Activated T-helper 2 cell treated with anti-CD3 and anti-CD28 coated beads, Interferon-gamma antibody, Interleukin-2, Interleukin-4, amounts not matched to agents 10 μg/mL and 5 μg/mL and 100 μg/mL, durations not matched to agents 14 hours and 24 hours and 36 hours (primary cell): Measurements from ENCODE around the gene PAPPA2. TPM values are rescaled to one million over a fixed set of nuclear protein-coding genes. Genes with fewer than 3 reads are reported as not detected.

Experiments
- DNase-seq: peaks from one replicate; pipeline ENCODE4 v3.0.0; 2021; ENCODE audit warnings: low spot score
- H3K27ac Mint-ChIP-seq: one replicate; pipeline ENCODE4 v1.8.0; 2021; ENCODE audit warnings: mixed read lengths
- H3K27me3 Mint-ChIP-seq: one replicate; pipeline ENCODE4 v1.8.0; 2021; ENCODE audit warnings: low read depth, mixed read lengths
- H3K36me3 Mint-ChIP-seq: one replicate; pipeline ENCODE4 v1.8.0; 2021; ENCODE audit warnings: low read depth, mixed read lengths
- H3K4me1 Mint-ChIP-seq: one replicate; pipeline ENCODE4 v1.8.0; 2021; ENCODE audit warnings: low read depth, mixed read lengths
- H3K4me3 Mint-ChIP-seq: one replicate; pipeline ENCODE4 v1.8.0; 2021; ENCODE audit warnings: low read depth, mild to moderate bottlenecking, moderate library complexity, mixed read lengths
- H3K9me3 Mint-ChIP-seq: one replicate; pipeline ENCODE4 v1.8.0; 2021; ENCODE audit warnings: mixed read lengths
- intact Hi-C: fragments of 100-400 bp; cut with micrococcal nuclease; formaldehyde crosslinking; loops from one replicate; pipeline ENCODE4 v1.15.1; 2023
- total RNA-seq: library from RNA; stranded (reverse); gene quantifications from 2 replicates; pipeline ENCODE4 v1.2.3, GENCODE V29; 2022

The PAPPA2 gene
- total RNA-seq, 1 donor from 2014 or later: 0.05 TPM

GRCh38 chr1:176783309-176783708, 320.3 kb downstream of the PAPPA2 start:
- intact Hi-C loops: no loop called here
- Mint-ChIP-seq H3K4me3 (no peak overlapping the region), H3K27me3 (no peaks in the 10 kb centered on the region), H3K36me3 (no peaks in the 10 kb centered on the region), H3K27ac (no peak overlapping the region), H3K4me1 (no peaks in the 10 kb centered on the region), H3K9me3 (no peaks in the 10 kb centered on the region)
- no peak for DNase-seq

GRCh38 chr1:176785056-176785455, 322.1 kb downstream of the PAPPA2 start:
- no peaks in the 10 kb centered on the region for H3K27me3 Mint-ChIP-seq
- H3K4me3 Mint-ChIP-seq: no peak overlapping the region
- no peak for DNase-seq
- H3K9me3 Mint-ChIP-seq: no peaks in the 10 kb centered on the region
- intact Hi-C loops: no loop called here
- no peaks in the 10 kb centered on the region for H3K4me1 Mint-ChIP-seq
- no peaks in the 10 kb centered on the region for H3K36me3 Mint-ChIP-seq
- no peak overlapping the region for H3K27ac Mint-ChIP-seq

DNA sequence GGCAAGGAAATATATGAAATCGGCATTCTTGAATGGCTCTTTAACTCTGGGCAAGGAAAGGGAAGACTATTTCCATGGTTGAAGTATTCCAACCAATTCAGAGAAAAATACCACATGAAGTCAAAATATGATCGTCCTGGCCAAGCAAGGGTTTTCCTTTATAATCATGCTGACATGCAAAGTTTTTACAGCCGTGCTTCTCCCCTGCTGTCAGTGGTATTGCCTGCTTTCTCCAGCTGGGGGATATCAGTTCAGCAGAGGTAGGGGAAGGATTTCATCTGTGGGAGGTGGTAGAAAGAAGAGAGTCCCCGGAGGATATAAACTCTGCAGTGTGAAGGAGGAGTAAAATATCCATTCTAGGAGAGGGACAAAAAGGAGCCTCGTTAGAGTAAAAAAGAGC, 322.8 kb downstream of the PAPPA2 start:
- no peak overlapping the region for H3K4me3 Mint-ChIP-seq

DNA sequence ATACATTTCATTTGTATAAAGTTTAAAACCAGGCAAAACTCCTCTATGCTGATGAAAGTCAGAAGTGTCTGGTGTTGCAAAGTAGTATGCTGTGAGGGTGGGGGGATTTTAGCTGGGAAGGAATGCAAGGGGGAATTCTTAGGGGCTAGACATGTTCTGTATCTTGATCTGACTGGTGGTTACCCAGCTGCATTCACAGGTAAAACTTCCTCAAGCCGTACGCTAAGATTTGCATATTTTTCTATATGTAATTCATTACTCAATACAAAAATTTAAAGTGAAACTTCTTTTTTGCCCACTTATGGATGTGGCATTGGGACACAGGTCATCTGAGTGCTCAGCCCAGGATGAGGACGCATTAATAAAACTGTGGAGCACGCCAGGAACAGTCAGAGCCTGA, 323.3 kb downstream of the PAPPA2 start:
- intact Hi-C loops: no loop called here
- Mint-ChIP-seq H3K27ac (no peak overlapping the region), H3K4me3 (no peak overlapping the region), H3K9me3 (no peaks in the 10 kb centered on the region), H3K27me3 (no peaks in the 10 kb centered on the region), H3K36me3 (no peaks in the 10 kb centered on the region), H3K4me1 (no peaks in the 10 kb centered on the region)
- DNase-seq: no peak

More for the DNA sequence above, 322.8 kb downstream of the PAPPA2 start:
- H3K9me3 Mint-ChIP-seq: no peaks in the 10 kb centered on the region
- no peaks in the 10 kb centered on the region for H3K27me3 Mint-ChIP-seq
- no peak for DNase-seq
- H3K36me3 Mint-ChIP-seq: no peaks in the 10 kb centered on the region
- intact Hi-C loops: no loop called here
- no peak overlapping the region for H3K27ac Mint-ChIP-seq
- H3K4me1 Mint-ChIP-seq: no peaks in the 10 kb centered on the region

- Mint-ChIP-seq H3K9me3 (no peaks in the 10 kb centered on the region), H3K36me3 (no peaks in the 10 kb centered on the region), H3K4me3 (no peak overlapping the region), H3K27me3 (no peaks in the 10 kb centered on the region), H3K27ac (no peak overlapping the region), H3K4me1 (no peaks in the 10 kb centered on the region)
- no peak for DNase-seq
- intact Hi-C loops: no loop called here
Measured at GRCh38 chr1:176789571-176790090, 326.7 kb downstream of the PAPPA2 start.

DNA sequence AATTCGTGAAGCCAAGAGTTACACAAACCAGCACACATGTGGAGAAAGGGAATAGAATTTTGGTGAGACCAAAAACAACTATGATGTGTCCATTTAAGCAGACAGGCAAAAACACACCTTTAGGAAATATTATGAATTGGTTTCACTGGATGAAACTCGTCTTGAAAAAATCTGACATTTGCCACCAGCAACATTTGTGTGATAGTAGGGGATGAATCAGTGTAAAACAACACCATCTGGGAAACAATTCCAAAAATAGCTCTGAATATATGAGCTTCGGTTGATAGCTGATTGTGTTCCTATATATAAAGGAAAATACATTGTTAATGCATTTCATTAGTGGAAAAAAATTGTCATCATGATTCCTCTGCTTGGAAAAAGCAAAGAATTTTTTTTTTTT, 327.8 kb downstream of the PAPPA2 start:
- no peaks in the 10 kb centered on the region for H3K4me1 Mint-ChIP-seq
- H3K9me3 Mint-ChIP-seq: no peaks in the 10 kb centered on the region
- H3K36me3 Mint-ChIP-seq: no peaks in the 10 kb centered on the region
- DNase-seq: no peak
- H3K27me3 Mint-ChIP-seq: no peaks in the 10 kb centered on the region
- no peak overlapping the region for H3K4me3 Mint-ChIP-seq
- intact Hi-C loops: no loop called here
- H3K27ac Mint-ChIP-seq: no peak overlapping the region

DNA sequence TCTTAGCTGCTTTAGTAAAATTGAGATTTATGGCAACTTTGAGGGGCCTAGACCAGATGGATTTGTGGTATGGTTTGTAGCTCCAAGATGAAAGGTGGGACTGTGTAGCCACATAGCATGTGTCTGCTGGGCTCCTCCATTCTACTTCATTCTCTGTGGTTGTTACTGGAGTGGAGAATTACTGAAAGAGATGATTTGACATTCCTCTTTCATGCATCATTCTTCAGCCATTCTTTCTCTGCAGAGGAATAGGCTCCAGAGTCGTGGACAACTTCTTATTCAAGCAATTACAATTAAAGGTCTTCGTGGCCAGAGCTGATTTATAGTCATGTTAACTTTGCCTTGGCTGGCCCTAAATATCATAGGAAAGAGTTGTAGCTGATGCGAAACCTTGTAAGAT, 328.9 kb downstream of the PAPPA2 start:
- H3K4me1 Mint-ChIP-seq: no peaks in the 10 kb centered on the region
- no peak overlapping the region for H3K27ac Mint-ChIP-seq
- H3K36me3 Mint-ChIP-seq: no peaks in the 10 kb centered on the region
- intact Hi-C loops: no loop called here
- no peaks in the 10 kb centered on the region for H3K9me3 Mint-ChIP-seq
- DNase-seq: no peak
- no peak overlapping the region for H3K4me3 Mint-ChIP-seq
- H3K27me3 Mint-ChIP-seq: no peaks in the 10 kb centered on the region

DNA sequence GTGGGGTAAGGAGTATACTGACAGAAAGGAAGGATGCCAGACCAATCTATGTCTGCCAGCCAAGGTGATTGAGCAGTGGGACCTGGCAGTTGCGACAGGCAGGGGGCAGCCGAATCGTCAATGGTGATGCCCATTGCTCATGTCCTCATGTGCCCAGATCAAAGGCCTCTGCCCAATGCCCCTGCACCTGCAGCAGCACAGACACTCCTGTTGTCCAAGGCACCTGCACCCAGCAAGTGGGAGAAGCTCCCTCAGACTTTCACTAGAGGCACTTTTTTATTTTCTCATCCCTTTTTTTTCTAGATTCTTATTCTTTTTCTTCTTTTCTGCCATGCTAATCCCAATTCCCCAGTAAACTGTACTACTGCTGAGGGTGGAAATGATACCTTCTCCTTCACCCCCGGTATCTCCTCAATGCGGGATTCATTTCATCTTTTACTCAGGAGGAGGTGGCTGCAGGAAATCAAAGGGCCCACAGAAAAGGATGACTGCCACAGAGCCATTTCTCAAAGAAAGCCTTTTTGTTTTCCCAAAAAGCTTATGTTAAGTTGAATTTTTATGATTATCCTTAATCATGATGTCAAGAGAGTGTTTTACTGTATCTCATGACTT, 332.0 kb downstream of the PAPPA2 start:
- Mint-ChIP-seq H3K36me3 (no peaks in the 10 kb centered on the region), H3K27me3 (no peaks in the 10 kb centered on the region), H3K27ac (no peak overlapping the region), H3K9me3 (no peaks in the 10 kb centered on the region), H3K4me3 (no peak overlapping the region), H3K4me1 (no peaks in the 10 kb centered on the region)
- DNase-seq: no peak
- intact Hi-C loops: no loop called here

DNA sequence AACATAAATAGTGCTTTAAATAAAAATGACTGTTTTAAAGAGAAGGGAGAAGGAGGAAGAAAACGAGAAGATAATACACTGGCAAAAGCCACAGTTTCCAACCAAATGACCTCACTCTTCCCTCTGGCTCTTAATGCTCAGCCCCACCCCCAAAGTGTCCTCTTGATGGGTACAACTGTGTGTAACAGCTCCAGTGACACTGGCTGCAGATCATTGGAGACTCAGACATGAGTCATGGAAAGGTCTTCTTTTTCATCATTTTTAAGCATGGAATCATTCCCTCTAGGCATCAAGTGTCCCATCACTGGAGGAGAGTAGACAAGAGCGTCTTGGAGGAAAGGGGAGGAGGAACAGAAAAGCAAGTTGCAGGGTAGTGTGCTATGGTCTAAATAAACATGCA, 333.0 kb downstream of the PAPPA2 start:
- Mint-ChIP-seq H3K4me1 (no peaks in the 10 kb centered on the region), H3K36me3 (no peaks in the 10 kb centered on the region)
- intact Hi-C loops: no loop called here

DNA sequence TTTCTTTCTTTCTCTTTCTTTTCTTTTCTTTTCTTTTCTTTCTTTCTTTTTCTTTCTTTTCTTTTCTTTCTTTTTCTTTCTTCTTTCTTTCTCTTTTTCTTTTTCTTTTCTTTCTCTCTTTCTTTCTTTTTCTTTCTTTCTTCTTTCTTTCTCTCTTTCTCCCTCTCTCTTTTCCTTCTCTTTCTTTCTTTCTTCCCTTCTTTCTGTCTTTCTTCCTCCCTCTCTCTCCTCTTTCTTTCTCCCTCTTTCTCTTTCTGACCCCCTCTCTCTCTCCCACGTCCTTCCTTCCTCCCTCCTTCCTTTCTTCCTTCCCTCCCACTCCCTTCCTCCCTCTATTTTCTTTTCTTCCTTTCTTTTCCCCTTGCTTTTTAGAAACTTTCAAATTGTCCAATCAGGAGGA, 333.6 kb downstream of the PAPPA2 start:
- Mint-ChIP-seq H3K4me1 (no peaks in the 10 kb centered on the region), H3K27ac (no peak overlapping the region), H3K36me3 (no peaks in the 10 kb centered on the region), H3K9me3 (no peaks in the 10 kb centered on the region), H3K4me3 (no peak overlapping the region), H3K27me3 (no peaks in the 10 kb centered on the region)
- DNase-seq: no peak
- intact Hi-C loops: no loop called here

More for the DNA sequence above, 333.0 kb downstream of the PAPPA2 start:
- no peak overlapping the region for H3K4me3 Mint-ChIP-seq
- no peak for DNase-seq
- H3K27ac Mint-ChIP-seq: no peak overlapping the region
- no peaks in the 10 kb centered on the region for H3K9me3 Mint-ChIP-seq
- no peaks in the 10 kb centered on the region for H3K27me3 Mint-ChIP-seq

- no peak for DNase-seq
- intact Hi-C loops: no loop called here
- Mint-ChIP-seq H3K27me3 (no peaks in the 10 kb centered on the region), H3K4me3 (no peak overlapping the region), H3K9me3 (no peaks in the 10 kb centered on the region), H3K4me1 (no peaks in the 10 kb centered on the region), H3K36me3 (no peaks in the 10 kb centered on the region), H3K27ac (no peak overlapping the region)
Measured at GRCh38 chr1:176799327-176799726, 336.4 kb downstream of the PAPPA2 start.

- Mint-ChIP-seq H3K27ac (no peak overlapping the region), H3K36me3 (no peaks in the 10 kb centered on the region), H3K9me3 (no peaks in the 10 kb centered on the region), H3K4me1 (no peaks in the 10 kb centered on the region), H3K4me3 (no peak overlapping the region), H3K27me3 (no peaks in the 10 kb centered on the region)
- DNase-seq: no peak
- intact Hi-C loops: no loop called here
Measured at GRCh38 chr1:176800978-176801513, 338.1 kb downstream of the PAPPA2 start.

- no peaks in the 10 kb centered on the region for H3K9me3 Mint-ChIP-seq
Measured at GRCh38 chr1:176801514-176802020, 338.6 kb downstream of the PAPPA2 start.

More at GRCh38 chr1:176801514-176802020, 338.6 kb downstream of the PAPPA2 start:
- H3K4me3 Mint-ChIP-seq: no peak overlapping the region
- no peaks in the 10 kb centered on the region for H3K36me3 Mint-ChIP-seq
- DNase-seq: no peak
- H3K27ac Mint-ChIP-seq: no peak overlapping the region
- intact Hi-C loops: no loop called here
- H3K27me3 Mint-ChIP-seq: no peaks in the 10 kb centered on the region
- no peaks in the 10 kb centered on the region for H3K4me1 Mint-ChIP-seq
